GM18520 (cell line): ENCODE measurements around the gene TTC23.
"Not testable (repeated sequence)": the region's sequence is repeated elsewhere in the genome, so short reads cannot be mapped to it uniquely, and the experiment has no call there.

Experiments
- ATAC-seq: cut with Tn5 transposase; IDR thresholded peaks from one replicate; pipeline ENCODE4 v1.9.1; 2021; ENCODE audit not compliant: unreplicated experiment

Gene TTC23

DNA sequence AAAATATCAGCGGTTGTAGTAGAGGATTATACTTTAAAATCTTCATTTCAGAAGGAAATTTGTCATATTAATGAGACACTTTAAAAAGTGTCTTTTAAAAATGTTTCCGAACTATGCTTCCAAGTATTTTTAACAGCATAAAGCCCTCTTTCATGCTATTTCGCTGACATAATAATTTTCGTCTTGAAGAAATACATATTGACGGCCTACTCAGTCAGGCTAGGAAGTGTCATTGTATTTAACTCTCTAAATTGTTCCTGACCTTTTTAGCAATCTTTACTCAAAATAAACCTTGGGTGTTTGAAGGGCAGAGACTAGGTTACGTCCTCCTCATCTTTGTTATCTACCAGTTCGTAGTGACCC is 1.1 kb upstream of the TTC23 start:
- ATAC-seq: no peak

GRCh38 chr15:99250001-99250400 is 620 bp upstream of the TTC23 start:
- no peak for ATAC-seq

- ATAC-seq: no peak
Observed at GRCh38 chr15:99248000-99248715, 1.2 kb downstream of the TTC23 start.

- ATAC-seq: no peak
Observed at GRCh38 chr15:99247062-99247461, 2.3 kb downstream of the TTC23 start.

DNA sequence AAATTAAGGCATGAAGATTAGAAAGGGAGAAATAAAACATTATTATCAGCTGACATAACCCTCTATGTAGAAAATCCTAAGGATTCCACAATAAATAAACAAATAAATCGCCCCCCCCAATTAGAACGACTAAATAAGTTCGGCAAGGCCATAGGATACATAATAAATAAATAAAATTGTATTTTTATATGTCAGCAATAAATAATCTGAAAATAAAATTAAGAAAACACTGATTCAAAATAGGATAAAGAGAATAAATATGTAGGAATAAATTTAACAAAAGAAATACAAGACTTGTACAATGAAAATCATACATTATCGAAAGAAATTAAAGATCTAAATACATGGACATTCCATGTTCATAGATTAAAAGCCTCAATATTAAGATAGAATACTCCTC is 5.1 kb downstream of the TTC23 start:
- no peak for ATAC-seq

- no peak for ATAC-seq
Observed at GRCh38 chr15:99241752-99242151, 7.6 kb downstream of the TTC23 start.

GRCh38 chr15:99239545-99240198 is 9.7 kb downstream of the TTC23 start:
- peak; percentile 83 for ATAC-seq

DNA sequence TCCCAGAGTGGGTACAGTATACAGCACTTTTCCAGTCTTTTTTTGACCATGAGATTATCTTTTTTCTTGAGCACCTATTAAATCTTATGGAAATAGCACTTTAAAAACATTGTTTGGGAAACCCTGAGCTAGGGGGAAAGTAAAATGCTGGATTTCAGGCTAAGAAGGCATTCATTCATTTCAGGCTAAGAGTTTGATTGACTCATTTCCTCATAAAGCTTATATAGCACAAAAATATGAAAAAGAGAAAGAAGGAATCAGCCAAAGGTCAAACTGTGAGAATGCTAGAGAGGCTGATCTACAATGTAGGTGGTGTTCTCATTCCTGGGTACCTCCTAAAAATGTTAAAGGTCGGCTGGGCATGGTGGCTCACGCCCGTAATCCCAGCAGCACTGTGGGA is 10.5 kb downstream of the TTC23 start:
- no peak for ATAC-seq

- not testable (repeated sequence) for ATAC-seq
Observed at GRCh38 chr15:99234160-99234559, 15.2 kb downstream of the TTC23 start.

GRCh38 chr15:99232740-99233139 is 16.6 kb downstream of the TTC23 start:
- ATAC-seq: no peak

DNA sequence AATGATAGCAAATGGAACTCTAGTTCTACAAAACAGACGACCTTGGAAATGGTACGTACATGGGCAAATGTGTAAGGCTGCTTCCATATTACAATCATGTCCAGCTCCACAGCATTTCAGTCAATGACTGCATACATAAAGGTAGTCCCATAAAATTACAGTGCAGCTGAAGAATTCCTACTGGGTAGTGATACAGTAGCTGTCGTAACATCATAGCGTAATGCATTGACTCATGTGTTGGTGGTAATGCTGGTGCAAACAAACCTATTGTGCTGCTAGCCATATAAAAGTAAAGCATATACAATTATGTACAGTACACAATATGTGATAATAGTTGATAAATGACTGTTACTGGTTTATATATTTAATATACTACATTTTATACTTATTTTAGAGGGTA is 18.5 kb downstream of the TTC23 start:
- no peak for ATAC-seq

- ATAC-seq: no peak
Observed at GRCh38 chr15:99228120-99228770, 21.1 kb downstream of the TTC23 start.

DNA sequence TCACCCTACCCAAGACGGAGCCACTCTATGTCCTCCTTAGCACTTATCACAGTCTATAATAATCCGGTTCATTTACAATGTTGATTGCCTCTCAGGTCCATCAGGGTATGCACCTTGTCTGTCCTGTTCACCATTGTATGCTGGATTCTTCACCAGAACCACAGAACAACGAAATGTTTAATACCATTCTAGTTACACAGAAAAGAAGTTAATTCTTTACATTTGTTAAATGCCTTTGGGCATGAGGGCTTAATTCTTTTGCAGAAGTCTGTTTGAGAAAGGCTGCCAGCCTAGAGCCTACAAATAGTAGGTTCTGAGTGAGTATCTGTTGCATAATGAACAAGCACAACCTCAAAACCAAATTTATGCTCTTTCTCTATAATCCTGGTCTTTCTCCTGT is 22.6 kb downstream of the TTC23 start:
- no peak for ATAC-seq

DNA sequence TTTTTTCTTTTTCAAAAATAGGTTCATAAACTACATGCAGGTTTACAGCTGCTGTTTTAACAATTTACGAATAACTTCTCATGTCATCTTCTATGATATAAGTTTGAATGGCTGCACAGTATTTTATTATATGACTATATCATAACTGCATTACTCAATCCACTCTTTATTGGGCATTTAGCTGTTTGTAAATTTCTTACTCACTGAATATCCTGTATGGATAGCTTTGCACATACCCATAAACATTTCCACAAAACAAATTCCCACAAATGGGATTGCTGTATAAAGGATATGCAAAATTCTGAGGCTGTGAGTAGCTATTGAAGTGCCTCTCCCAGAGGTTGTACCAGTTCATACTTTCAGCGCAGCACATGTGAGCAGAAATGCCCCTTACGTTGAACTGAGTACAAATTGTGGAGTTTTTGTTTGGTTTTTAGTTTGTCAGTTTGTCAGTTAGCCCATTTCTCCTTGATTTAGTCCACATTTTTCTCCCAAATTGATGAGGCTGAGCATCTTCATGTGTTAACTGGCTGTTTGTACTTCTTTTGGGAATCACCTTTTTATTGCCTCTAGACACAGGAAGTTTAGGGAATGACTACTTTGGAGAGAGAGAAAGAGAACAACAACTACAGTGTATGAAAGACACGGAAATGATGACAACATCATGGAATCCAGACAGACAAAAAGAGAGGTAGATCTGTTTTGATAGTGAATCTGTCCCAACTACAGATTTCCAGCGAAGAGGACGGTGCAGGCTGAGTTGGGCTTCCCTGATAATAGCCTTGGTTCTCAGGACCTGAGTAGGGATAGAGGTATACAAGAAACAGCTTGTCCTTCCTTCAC is 24.8 kb downstream of the TTC23 start:
- ATAC-seq: no peak

GRCh38 chr15:99213187-99213811 is 36.1 kb downstream of the TTC23 start:
- peak; percentile 74 for ATAC-seq

DNA sequence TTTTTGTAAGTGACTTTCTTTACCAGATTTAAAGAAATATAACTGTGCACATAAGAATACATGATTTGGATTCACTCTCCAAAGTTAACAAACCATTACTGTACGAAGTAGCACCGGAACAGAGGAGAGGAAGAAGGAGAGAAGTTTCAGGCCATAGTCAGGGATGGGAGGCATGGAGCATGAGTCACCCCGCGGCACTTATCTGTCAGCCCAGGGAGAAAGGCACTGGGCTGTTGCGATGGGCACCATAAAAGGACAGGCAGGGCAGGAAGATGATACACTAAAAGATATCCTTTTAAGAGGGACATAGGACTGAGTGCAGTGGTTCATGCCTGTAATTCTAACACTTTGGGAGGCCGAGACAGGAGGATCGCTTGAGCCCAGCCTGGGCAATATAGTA is 37.0 kb downstream of the TTC23 start:
- ATAC-seq: no peak

DNA sequence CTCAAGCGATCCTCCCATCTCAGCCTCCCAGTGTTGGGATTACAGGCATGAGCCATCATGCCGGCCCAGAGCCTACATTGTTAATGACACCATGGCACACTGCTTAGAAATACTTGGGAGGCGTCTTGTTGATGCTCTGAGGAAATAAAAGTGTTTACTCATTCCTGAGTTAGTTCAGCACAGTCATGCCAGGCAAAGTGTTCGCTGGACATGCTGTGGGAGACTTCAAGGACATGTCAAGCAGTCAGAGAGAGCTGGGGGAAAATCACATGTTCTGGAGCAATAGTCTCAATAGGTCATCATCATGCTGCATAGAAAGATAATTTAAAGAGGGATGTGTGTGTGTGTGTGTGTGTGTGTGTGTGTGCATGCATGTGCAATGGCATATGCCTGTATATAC is 37.5 kb downstream of the TTC23 start:
- no peak for ATAC-seq

DNA sequence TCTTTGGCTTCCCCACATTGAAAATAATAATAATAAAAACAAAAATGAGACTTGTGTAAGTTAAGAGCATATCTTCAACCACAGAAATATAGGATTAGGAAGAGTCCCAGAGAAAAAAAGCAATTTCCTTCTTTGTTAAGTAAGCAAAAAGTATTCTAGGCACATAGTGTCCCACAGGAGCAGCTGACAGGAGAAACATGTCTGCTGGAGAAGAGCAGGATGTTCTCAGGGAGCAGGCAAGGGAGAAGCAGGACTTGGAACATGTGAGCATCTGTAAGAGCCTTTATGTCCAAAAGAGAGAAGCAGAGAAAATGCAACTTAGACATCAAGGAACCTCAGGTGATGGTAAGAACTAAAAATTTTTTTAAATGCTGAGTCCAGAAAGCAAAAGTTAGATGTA is 39.0 kb downstream of the TTC23 start:
- ATAC-seq: no peak

DNA sequence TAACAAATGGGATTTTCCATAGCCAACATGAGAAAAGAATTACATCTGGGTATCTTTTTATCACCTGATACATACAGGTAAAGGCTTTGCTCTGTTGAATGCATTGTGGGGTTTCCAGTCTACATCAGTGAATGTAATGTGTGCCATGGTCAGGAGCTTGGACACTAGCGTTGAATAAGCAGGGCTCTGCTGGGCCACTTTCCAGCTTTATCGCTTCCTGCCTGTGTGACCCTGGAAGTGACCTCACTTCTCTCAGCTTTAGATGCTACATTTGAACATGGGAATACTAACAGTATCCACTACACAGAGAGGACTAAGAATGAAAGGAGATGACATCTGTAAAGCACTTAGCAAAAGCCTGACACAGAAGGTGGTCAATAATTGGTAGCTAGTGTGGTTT is 40.1 kb downstream of the TTC23 start:
- ATAC-seq: no peak

- ATAC-seq: no peak
Observed at GRCh38 chr15:99207672-99208071, 41.7 kb downstream of the TTC23 start.

- no peak for ATAC-seq
Observed at GRCh38 chr15:99202176-99202552, 47.2 kb downstream of the TTC23 start.
